Thoracic aorta (tissue), 2 donors: ENCODE results near the gene RASL10A. TPM values are rescaled to one million over a fixed set of nuclear protein-coding genes. Genes with fewer than 3 reads are reported as not detected.

Experiments used
- ATAC-seq: fragments of 150-250 bp; one replicate; pipeline ENCODE4 v1.8.0; 2017; ENCODE audit warnings: low read depth; ENCODE audit not compliant: insufficient number of reproducible peaks, low FRiP score
- DNase-seq: peaks from one replicate; pipeline ENCODE4 v3.0.0-alpha.2; 2020; ENCODE audit warnings: low spot score
- H3K27ac ChIP-seq, 2 donors: fragments of 200-600 bp; sonication (generic); 1 replicate in 1 of 2; 2 replicates in 1 of 2; pipeline ENCODE4 v1.5.1; 2016; ENCODE audit warnings: mild to moderate bottlenecking in 2 of 2, moderate library complexity in 2 of 2
- H3K27me3 ChIP-seq: fragments of 200-600 bp; sonication (generic); replicated peaks from 2 replicates; pipeline ENCODE4 v1.6.0; 2016; ENCODE audit warnings: mild to moderate bottlenecking; ENCODE audit not compliant: insufficient read depth
- H3K36me3 ChIP-seq: fragments of 200-600 bp; sonication (generic); one replicate; pipeline ENCODE4 v1.5.1; 2016
- H3K4me1 ChIP-seq, 2 donors: fragments of 200-600 bp; sonication (generic); 1 replicate in 1 of 2; 2 replicates in 1 of 2; pipeline versions ENCODE4 v1.5.1 to v1.6.0; 2016; ENCODE audit warnings: low read depth in 2 of 2, mild to moderate bottlenecking in 1 of 2; ENCODE audit not compliant: control insufficient read depth in 1 of 2
- H3K4me3 ChIP-seq: fragments of 200-600 bp; sonication (generic); 2 replicates; pipeline ENCODE4 v1.5.1; 2016; ENCODE audit warnings: mild to moderate bottlenecking
- H3K9me3 ChIP-seq: fragments of 200-600 bp; sonication (generic); 2 replicates; pipeline ENCODE4 v1.5.1; 2016
- total RNA-seq, 2 donors: library from RNA; depleted of rRNA; stranded (reverse); fragments of >200 nt; gene quantifications; one replicate each; pipeline versions ENCODE4 v1.1.0 to v1.2.3, GENCODE V29; 2016
- TF ChIP-seq, protein P1 (sequence below): fragments of 200-600 bp; sonication (generic); IDR thresholded peaks from one replicate; pipeline ENCODE4 v1.5.1; 2019; ENCODE audit warnings: antibody characterized with exemption

Gene RASL10A
- total RNA-seq, 2 donors from 2014 or later, result 3.4 to 4.1 TPM

GRCh38 chr22:29268511-29269229 lies 46.8 kb downstream of the RASL10A start:
- Histone ChIP-seq H3K4me1 (peaks cover 39 to 55% of the 10 kb centered on the region in 2 donors), H3K27me3 (no peaks in the 10 kb centered on the region), H3K4me3 (peak overlapping the region; percentile 92), H3K27ac (peak overlapping the region; percentile 96 to 97), H3K36me3 (peaks cover 12% of the 10 kb centered on the region), H3K9me3 (no peaks in the 10 kb centered on the region)
- no peak for DNase-seq
- TF ChIP-seq, protein P1, sequence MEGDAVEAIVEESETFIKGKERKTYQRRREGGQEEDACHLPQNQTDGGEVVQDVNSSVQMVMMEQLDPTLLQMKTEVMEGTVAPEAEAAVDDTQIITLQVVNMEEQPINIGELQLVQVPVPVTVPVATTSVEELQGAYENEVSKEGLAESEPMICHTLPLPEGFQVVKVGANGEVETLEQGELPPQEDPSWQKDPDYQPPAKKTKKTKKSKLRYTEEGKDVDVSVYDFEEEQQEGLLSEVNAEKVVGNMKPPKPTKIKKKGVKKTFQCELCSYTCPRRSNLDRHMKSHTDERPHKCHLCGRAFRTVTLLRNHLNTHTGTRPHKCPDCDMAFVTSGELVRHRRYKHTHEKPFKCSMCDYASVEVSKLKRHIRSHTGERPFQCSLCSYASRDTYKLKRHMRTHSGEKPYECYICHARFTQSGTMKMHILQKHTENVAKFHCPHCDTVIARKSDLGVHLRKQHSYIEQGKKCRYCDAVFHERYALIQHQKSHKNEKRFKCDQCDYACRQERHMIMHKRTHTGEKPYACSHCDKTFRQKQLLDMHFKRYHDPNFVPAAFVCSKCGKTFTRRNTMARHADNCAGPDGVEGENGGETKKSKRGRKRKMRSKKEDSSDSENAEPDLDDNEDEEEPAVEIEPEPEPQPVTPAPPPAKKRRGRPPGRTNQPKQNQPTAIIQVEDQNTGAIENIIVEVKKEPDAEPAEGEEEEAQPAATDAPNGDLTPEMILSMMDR, result no peak
- ATAC-seq, result peak; percentile 16

DNA sequence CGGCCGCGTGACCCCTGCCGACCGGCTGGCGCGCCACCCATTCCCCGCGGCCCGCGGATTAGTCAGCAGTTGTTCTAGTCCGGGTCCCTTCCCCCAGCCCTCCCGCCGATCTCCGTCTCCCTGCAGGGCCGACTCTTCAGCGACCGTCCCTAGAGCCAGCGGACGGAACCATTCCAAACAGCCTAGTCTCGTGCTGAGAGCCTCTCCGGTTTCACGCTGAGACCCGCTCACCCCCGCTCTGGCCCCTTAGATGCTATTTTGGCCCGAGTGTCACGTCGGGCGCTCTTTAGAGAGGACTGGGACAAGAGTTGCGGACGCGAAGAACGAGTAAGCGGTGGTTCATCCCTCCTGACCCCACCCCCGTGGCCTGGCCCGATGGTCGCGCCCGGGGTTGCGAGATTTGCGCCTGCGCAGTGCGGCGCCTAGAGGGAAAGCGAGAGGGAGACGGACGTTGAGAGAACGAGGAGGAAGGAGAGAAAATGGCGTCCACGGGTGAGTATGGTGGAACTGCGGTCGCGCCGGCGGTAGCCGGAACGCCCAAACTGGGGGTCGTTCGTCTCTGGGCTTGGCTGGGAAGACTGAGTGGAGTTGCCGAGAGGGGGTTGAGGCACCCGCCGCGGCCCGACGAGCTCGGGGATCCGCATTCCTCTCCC lies 47.5 kb downstream of the RASL10A start, which contains the start of the genes EWSR1 and RHBDD3:
Gene EWSR1, plus strand, starts transcription at position 411 of the 653 bp plus-strand sequence. Its CDS starts 69 bp downstream, at position 480.
Gene RHBDD3, minus strand, starts transcription at position 124 of the 653 bp plus-strand sequence. CDS start 2,355 bp downstream, outside the sequence.
- peak within 1 kb of the TSS; percentile 96 to 97 for H3K27ac ChIP-seq
- H3K9me3 ChIP-seq, result no peaks in the 10 kb centered on the region
- H3K36me3 ChIP-seq, result peaks cover 9% of the 10 kb centered on the region
- peaks cover 35 to 48% of the 10 kb centered on the region in 2 donors for H3K4me1 ChIP-seq
- TF ChIP-seq, protein P1, result no peak
- H3K27me3 ChIP-seq, result no peaks in the 10 kb centered on the region
- H3K4me3 ChIP-seq, result peak within 1 kb of the TSS; percentile 92
- DNase-seq (peak; percentile 90), ATAC-seq (peak; percentile 92)

- Histone ChIP-seq H3K9me3 (no peaks in the 10 kb centered on the region), H3K27me3 (no peaks in the 10 kb centered on the region), H3K27ac (peak overlapping the region; percentile 96 to 97), H3K4me1 (peaks cover 30 to 42% of the 10 kb centered on the region in 2 donors), H3K36me3 (peaks cover 5% of the 10 kb centered on the region), H3K4me3 (peak overlapping the region; percentile 92)
- DNase-seq, result no peak
- TF ChIP-seq, protein P1, result no peak
- ATAC-seq, result no peak
Observed at GRCh38 chr22:29267462-29267857, 48.0 kb downstream of the RASL10A start.

GRCh38 chr22:29266564-29267461 lies 48.7 kb downstream of the RASL10A start:
- Histone ChIP-seq H3K9me3 (no peaks in the 10 kb centered on the region), H3K27ac (peak overlapping the region in 1 of 2 donors; percentile 97), H3K27me3 (no peaks in the 10 kb centered on the region), H3K4me3 (peak overlapping the region; percentile 92), H3K4me1 (peaks cover 25 to 36% of the 10 kb centered on the region in 2 donors), H3K36me3 (peaks cover 5% of the 10 kb centered on the region)
- ATAC-seq (no peak), DNase-seq (no peak)
- TF ChIP-seq, protein P1, result no peak
